OCI-LY1 (cell line): ENCODE measurements around the gene SOX13.

Source experiments
- H2AFZ ChIP-seq: fragments of 200-600 bp; sonication (generic), shearing (Covaris generic); 2 replicates; pipeline ENCODE4 v1.6.0; 2014; ENCODE audit warnings: antibody characterized with exemption, mild to moderate bottlenecking, low read length
- H3F3A ChIP-seq: fragments of 200-600 bp; sonication (generic), shearing (Covaris generic); 2 replicates; pipeline ENCODE4 v1.6.0; 2014; ENCODE audit warnings: mild to moderate bottlenecking, antibody characterized with exemption, low read length, moderate library complexity; ENCODE audit not compliant: insufficient read depth
- H3K27ac ChIP-seq: fragments of 200-600 bp; sonication (generic); 2 replicates; pipeline ENCODE4 v1.5.1; 2014; ENCODE audit warnings: low read length, mixed run types, mild to moderate bottlenecking, low read depth; ENCODE audit not compliant: poor library complexity, severe bottlenecking
- H3K27me3 ChIP-seq: fragments of 200-600 bp; sonication (generic); 2 replicates; pipeline ENCODE4 v1.6.0; 2014; ENCODE audit warnings: antibody characterized with exemption, mild to moderate bottlenecking, low read length, moderate library complexity; ENCODE audit not compliant: insufficient read depth
- H3K36me3 ChIP-seq: fragments of 200-600 bp; sonication (generic); 2 replicates; pipeline ENCODE4 v1.6.1; 2014; ENCODE audit warnings: mild to moderate bottlenecking, antibody characterized with exemption, low read length, moderate library complexity, mixed read lengths; ENCODE audit not compliant: insufficient read depth
- H3K4me1 ChIP-seq: fragments of 200-600 bp; sonication (generic); 2 replicates; pipeline ENCODE4 v1.5.1; 2014; ENCODE audit warnings: mild to moderate bottlenecking, low read length, moderate library complexity; ENCODE audit not compliant: insufficient read depth, severe bottlenecking
- H3K4me2 ChIP-seq: fragments of 200-600 bp; sonication (generic), shearing (Covaris generic); 2 replicates; pipeline ENCODE4 v1.6.1; 2014; ENCODE audit warnings: low read length
- H3K4me3 ChIP-seq: fragments of 200-600 bp; sonication (generic); 2 replicates; pipeline ENCODE4 v1.5.1; 2014; ENCODE audit warnings: low read length, low read depth, mild to moderate bottlenecking, mixed read lengths; ENCODE audit not compliant: poor library complexity, severe bottlenecking
- H3K79me2 ChIP-seq: fragments of 200-600 bp; shearing (Covaris generic); 2 replicates; pipeline ENCODE4 v1.6.1; 2016; ENCODE audit warnings: mixed run types, low read length, mixed read lengths; ENCODE audit not compliant: insufficient read depth
- H3K9ac ChIP-seq: fragments of 200-600 bp; sonication (generic), shearing (Covaris generic); 2 replicates; pipeline ENCODE4 v1.6.1; 2014; ENCODE audit warnings: mild to moderate bottlenecking, low read length, mixed read lengths
- H3K9me2 ChIP-seq: fragments of 200-600 bp; sonication (generic), shearing (Covaris generic); 2 replicates; pipeline ENCODE4 v1.6.1; 2014; ENCODE audit warnings: low read depth, mild to moderate bottlenecking, low read length, mixed read lengths
- H3K9me3 ChIP-seq: fragments of 200-600 bp; shearing (Covaris generic); 2 replicates; pipeline ENCODE4 v1.6.1; 2014; ENCODE audit warnings: low read length, mixed read lengths
- H4K20me1 ChIP-seq: fragments of 200-600 bp; sonication (generic), shearing (Covaris generic); 2 replicates; pipeline ENCODE4 v1.6.0; 2016; ENCODE audit warnings: mild to moderate bottlenecking, low read length; ENCODE audit not compliant: insufficient read depth
- EZH2 ChIP-seq: fragments of 200-600 bp; sonication (generic), shearing (Covaris generic); IDR thresholded peaks from 2 replicates; pipeline ENCODE4 v1.8.0; 2017; ENCODE audit warnings: borderline replicate concordance, mixed run types, mild to moderate bottlenecking, antibody characterized with exemption, low read length, moderate library complexity, mixed read lengths
- TF ChIP-seq, protein P1 (sequence below): fragments of 200-600 bp; sonication (generic), shearing (Covaris generic); IDR thresholded peaks from 2 replicates; pipeline ENCODE4 v1.5.1; 2017; ENCODE audit warnings: mild to moderate bottlenecking, antibody characterized with exemption, low read length, moderate library complexity, mixed read lengths

Gene SOX13

DNA sequence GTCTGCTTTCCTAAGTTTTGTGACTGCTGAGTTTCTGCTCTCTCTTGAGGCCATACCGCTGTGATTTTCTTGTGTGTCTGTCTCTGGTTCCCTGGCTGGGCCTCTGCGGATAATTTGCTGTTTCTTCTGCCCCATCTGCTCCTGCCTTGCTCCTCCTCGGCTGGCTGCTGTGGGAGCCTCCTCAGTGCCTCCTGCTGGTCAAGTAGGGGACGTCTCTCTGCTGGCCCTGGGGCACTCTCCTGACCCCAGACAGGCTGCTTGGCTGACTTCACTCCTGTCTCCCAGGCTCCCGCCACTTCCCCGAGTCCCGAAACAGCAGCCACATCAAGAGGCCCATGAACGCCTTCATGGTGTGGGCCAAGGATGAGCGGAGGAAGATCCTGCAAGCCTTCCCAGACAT is 50.5 kb downstream of the SOX13 start:
- no peaks in the 10 kb centered on the region for H3K27me3 ChIP-seq
- no peak overlapping the region for H2AFZ ChIP-seq
- H3K4me2 ChIP-seq: no peak overlapping the region
- H3F3A ChIP-seq: no peaks in the 10 kb centered on the region
- no peak for TF ChIP-seq EZH2
- TF ChIP-seq, protein P1, sequence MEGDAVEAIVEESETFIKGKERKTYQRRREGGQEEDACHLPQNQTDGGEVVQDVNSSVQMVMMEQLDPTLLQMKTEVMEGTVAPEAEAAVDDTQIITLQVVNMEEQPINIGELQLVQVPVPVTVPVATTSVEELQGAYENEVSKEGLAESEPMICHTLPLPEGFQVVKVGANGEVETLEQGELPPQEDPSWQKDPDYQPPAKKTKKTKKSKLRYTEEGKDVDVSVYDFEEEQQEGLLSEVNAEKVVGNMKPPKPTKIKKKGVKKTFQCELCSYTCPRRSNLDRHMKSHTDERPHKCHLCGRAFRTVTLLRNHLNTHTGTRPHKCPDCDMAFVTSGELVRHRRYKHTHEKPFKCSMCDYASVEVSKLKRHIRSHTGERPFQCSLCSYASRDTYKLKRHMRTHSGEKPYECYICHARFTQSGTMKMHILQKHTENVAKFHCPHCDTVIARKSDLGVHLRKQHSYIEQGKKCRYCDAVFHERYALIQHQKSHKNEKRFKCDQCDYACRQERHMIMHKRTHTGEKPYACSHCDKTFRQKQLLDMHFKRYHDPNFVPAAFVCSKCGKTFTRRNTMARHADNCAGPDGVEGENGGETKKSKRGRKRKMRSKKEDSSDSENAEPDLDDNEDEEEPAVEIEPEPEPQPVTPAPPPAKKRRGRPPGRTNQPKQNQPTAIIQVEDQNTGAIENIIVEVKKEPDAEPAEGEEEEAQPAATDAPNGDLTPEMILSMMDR: peak; percentile 38
- H3K79me2 ChIP-seq: no peaks in the 10 kb centered on the region
- no peaks in the 10 kb centered on the region for H3K4me1 ChIP-seq
- no peaks in the 10 kb centered on the region for H3K36me3 ChIP-seq
- no peak overlapping the region for H3K27ac ChIP-seq
- no peak overlapping the region for H3K9ac ChIP-seq
- H4K20me1 ChIP-seq: no peaks in the 10 kb centered on the region
- H3K4me3 ChIP-seq: no peak overlapping the region
- H3K9me2 ChIP-seq: no peaks in the 10 kb centered on the region
- H3K9me3 ChIP-seq: no peaks in the 10 kb centered on the region

DNA sequence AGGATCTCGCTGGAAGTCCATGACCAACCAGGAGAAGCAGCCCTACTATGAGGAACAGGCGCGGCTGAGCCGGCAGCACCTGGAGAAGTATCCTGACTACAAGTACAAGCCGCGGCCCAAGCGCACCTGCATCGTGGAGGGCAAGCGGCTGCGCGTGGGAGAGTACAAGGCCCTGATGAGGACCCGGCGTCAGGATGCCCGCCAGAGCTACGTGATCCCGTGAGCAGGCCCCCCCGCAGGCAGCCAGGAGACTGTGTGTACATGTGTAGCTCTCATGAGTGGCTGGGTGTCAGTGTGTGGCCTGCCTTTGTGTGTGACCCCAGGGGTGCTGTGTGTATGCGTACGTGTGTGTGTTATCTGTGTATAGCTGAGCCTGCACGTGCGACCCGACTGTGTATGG is 51.7 kb downstream of the SOX13 start:
- no peaks in the 10 kb centered on the region for H3K36me3 ChIP-seq
- no peak overlapping the region for H3K27ac ChIP-seq
- no peaks in the 10 kb centered on the region for H3K79me2 ChIP-seq
- H3K4me2 ChIP-seq: no peak overlapping the region
- H3K9ac ChIP-seq: no peak overlapping the region
- H3K27me3 ChIP-seq: no peaks in the 10 kb centered on the region
- H3K9me3 ChIP-seq: no peaks in the 10 kb centered on the region
- TF ChIP-seq, protein P1: no peak
- TF ChIP-seq EZH2: no peak
- H3K4me3 ChIP-seq: no peak overlapping the region
- no peaks in the 10 kb centered on the region for H3K4me1 ChIP-seq
- no peaks in the 10 kb centered on the region for H3F3A ChIP-seq
- H2AFZ ChIP-seq: no peak overlapping the region
- H3K9me2 ChIP-seq: no peaks in the 10 kb centered on the region
- no peaks in the 10 kb centered on the region for H4K20me1 ChIP-seq

DNA sequence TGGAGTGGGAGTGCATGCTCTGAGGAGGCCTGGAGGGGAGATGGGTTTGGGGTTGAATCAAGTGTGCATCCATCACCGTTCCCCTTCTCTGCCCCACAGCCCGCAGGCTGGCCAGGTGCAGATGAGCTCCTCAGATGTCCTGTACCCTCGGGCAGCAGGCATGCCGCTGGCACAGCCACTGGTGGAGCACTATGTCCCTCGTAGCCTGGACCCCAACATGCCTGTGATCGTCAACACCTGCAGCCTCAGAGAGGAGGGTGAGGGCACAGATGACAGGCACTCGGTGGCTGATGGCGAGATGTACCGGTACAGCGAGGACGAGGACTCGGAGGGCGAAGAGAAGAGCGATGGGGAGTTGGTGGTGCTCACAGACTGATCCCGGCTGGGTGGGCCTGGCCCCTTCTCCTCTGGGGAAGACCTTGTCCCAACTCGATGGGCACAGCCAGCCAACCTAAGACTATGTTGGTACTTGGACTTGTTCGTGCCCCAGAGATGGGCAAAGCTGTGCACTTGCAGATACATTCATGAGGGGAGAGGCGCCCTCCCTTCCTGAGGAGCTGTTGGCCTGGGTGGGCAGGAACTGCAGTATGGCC is 52.9 kb downstream of the SOX13 start:
- Histone ChIP-seq H3K27me3 (no peaks in the 10 kb centered on the region), H3K4me3 (no peak overlapping the region), H3K79me2 (no peaks in the 10 kb centered on the region), H3K4me1 (no peaks in the 10 kb centered on the region), H3K27ac (no peak overlapping the region), H3K9me2 (no peaks in the 10 kb centered on the region), H2AFZ (no peak overlapping the region), H3K9me3 (no peaks in the 10 kb centered on the region), H4K20me1 (no peaks in the 10 kb centered on the region), H3K36me3 (no peaks in the 10 kb centered on the region), H3K4me2 (no peak overlapping the region), H3F3A (no peaks in the 10 kb centered on the region), H3K9ac (no peak overlapping the region)
- TF ChIP-seq EZH2: no peak
- TF ChIP-seq, protein P1: no peak
